Melanocyte of skin (primary cell): ENCODE measurements around the gene CRY1. TPM values are rescaled to one million over a fixed set of nuclear protein-coding genes. Genes with fewer than 3 reads are reported as not detected.

Experiments
- total RNA-seq, 2 donors: library from RNA; depleted of rRNA; stranded (reverse); fragments of >200 nt; gene quantifications; 2 replicates each; pipeline ENCODE4 v1.2.3, GENCODE V29; 2012

CRY1 gene
- total RNA-seq, result 10 to 100 TPM; 12.7 to 13.0 TPM

DNA sequence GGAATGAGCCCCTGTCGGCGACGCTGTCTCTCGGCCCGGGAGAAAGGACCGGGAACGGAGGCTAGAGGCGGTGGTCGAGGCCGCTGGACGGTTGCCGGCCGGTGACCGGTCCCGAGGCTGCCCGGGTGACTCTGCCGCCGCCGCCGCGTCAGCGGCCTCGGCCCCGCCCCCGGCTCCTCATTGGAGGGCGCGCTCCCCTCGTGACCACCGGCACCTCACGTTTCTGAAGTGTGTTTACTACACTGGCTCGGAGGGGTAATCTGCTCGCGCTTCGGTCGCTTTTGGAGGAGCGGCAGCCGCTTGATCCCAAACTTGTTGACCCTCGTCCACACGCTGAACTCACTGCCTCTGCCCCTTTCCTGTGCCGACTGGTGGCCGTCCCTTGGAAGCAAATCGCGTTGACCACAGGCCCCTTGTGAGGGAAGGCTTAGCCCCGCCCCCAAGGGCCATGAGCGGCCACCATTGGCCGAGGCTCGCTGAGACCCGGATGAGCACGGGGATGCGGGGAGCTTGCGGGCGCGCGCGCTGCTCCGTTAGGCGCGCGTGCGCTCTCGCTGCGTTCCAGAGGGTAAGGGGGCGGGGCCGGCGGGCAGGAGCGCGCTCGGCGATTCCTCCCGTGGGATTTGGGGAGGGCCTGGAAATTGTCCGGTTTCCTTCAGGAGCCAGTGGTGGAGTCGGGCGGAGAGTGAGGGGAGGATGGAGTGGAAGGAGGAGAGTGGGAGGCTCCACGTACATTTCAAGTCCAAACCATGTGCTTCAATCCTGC lies at the start of gene CRY1:
TSS of gene CRY1 (minus strand) at position 133 of the 766 bp plus-strand sequence. CDS start 588 bp downstream, outside the sequence.

DNA sequence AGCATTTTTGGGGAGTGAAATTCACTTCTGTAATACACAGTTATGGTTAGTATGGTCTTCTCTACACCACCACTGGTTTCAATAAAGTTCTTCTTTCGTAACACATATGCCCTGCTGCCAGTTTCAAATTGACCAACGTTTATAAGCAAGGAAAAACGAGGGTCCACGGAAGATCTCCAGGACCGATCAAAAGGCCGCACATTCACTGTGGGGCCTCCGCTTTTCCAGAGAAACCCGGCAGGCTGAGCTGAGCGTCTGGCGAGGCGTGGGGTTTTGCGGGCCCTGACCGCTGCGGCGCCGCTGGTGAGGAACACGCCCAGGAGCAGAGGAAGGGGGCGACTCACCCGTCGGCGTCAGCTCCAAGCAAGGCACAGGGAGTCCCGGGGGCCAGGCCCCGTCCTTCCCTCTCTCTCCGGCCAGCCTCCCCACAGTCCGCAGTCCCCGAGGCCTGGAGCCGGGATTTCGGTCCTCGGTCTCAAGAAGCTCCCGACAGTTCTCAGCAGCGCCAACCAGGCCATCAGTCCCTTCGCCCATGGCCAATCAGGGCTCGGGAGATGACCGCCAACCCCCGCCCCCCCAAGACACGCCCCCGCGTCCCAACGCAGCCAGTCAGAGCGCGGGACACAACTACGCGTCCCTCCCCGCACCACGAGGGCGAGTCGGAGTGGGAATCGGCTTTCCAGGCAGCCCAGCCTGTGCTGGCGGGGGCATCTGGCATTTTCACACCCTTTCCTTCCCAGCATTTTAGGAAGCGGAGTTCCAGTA lies 106.5 kb downstream of the CRY1 start, which contains the start of gene MTERF2:
TSS of gene MTERF2 (minus strand) at position 522 of the 765 bp plus-strand sequence. CDS start 8,432 bp downstream, outside the sequence.

GRCh38 chr12:106955377-106956047 lies 137.8 kb downstream of the CRY1 start, which contains the start of gene TMEM263:
TMEM263 (plus strand) TSS chr12:106955907; CDS start chr12:106967117, 11,210 bp downstream.

Other genes with a start within 250 kb of the CRY1 start
- 10 to 100 TPM; 27.9 to 39.3 TPM for gene TMEM263, start 137.6 kb downstream of the CRY1 start, total RNA-seq
- gene MTERF2, start 106.4 kb downstream of the CRY1 start, total RNA-seq, result 10 to 100 TPM in 1 of 2 donors, 1 to 10 TPM in 1; 9.7 to 12.7 TPM